ENCODE data around the gene RAB25. TPM values are rescaled to one million over a fixed set of nuclear protein-coding genes. Genes with fewer than 3 reads are reported as not detected.

Gene RAB25
- total and polyA plus RNA-seq, 2 of the 13 experiments (the other 11 are each of a cell fraction or from before 2014, with no cell fraction given): 0.20 to 0.22 TPM

- CTCF ChIA-PET (ENCODE audit: low intra/inter-chr PET ratio, low total read pairs): no interaction called here
- Histone ChIP-seq H3K4me2 (ENCODE audit: low read depth, low read length) (no peak overlapping the region), H3K36me3 (replicated peaks in 1 of 2; ENCODE audit: control insufficient read depth in 1 of 2, insufficient read depth in 2 of 2, low read length in 2 of 2) (peaks cover 5 to 14% of the 10 kb centered on the region in 2 experiments; a peak in 4 of 5 replicates), H2AFZ (ENCODE audit: low read length) (no peak overlapping the region), H3K9me3 (ENCODE audit: low read length) (no peaks in the 10 kb centered on the region), H3K27ac (ENCODE audit: extremely low read length, insufficient read depth, low read length) (peak overlapping the region; percentile 11), H3K9ac (ENCODE audit: insufficient read depth, low read depth, low read length) (no peak overlapping the region), H3K27me3 (ENCODE audit: control insufficient read depth in 1 of 2, insufficient read depth in 2 of 2, low read length in 2 of 2) (no peaks in the 10 kb centered on the region), H4K20me1 (ENCODE audit: insufficient read depth, low read length) (peaks cover 2% of the 10 kb centered on the region; the same call in 1 of the 2 replicates), H3K4me3 (replicated peaks in 1 of 3; ENCODE audit: insufficient read depth in 1 of 3, low read depth in 2 of 3, low read length in 3 of 3) (no peak overlapping the region), H3K79me2 (ENCODE audit: insufficient read depth, low read length) (peaks cover 12% of the 10 kb centered on the region), H3K4me1 (ENCODE audit: insufficient read depth, low read length) (peaks cover 45% of the 10 kb centered on the region)
- ATAC-seq (no peak), DNase-seq (ENCODE audit: low spot score) (no peak), FAIRE-seq (no peak)
- intact Hi-C loops (cut with micrococcal nuclease; ENCODE audit: unreplicated experiment): no loop called here
- TF ChIP-seq E2F2 (CRISPR knock-in tag; IDR thresholded peaks at IDR 0.05; ENCODE audit: borderline replicate concordance) (no peak), ZNF776 (CRISPR knock-in tag; IDR thresholded peaks at IDR 0.05) (no peak), STAT6 (CRISPR knock-in tag; IDR thresholded peaks at IDR 0.05; ENCODE audit: borderline replicate concordance) (no peak), ZNF235 (CRISPR knock-in tag; IDR thresholded peaks at IDR 0.05; ENCODE audit: borderline replicate concordance) (no peak), ZNF253 (CRISPR knock-in tag; IDR thresholded peaks at IDR 0.05; ENCODE audit: borderline replicate concordance) (no peak), FOXA1 (IDR thresholded peaks at IDR 0.05) (no peak), FOXA1 (CRISPR knock-in tag; IDR thresholded peaks at IDR 0.05) (no peak), ZNF792 (CRISPR knock-in tag; IDR thresholded peaks at IDR 0.05) (no peak), TAF1 (CRISPR knock-in tag; IDR thresholded peaks at IDR 0.05) (no peak), ZNF383 (CRISPR knock-in tag; IDR thresholded peaks at IDR 0.05; ENCODE audit: borderline replicate concordance) (no peak), DDIT3 (CRISPR knock-in tag; IDR thresholded peaks at IDR 0.05) (no peak), CHD2 (IDR thresholded peaks at IDR 0.05; ENCODE audit: low read depth, low read length) (no peak), MZF1 (CRISPR knock-in tag; IDR thresholded peaks at IDR 0.05; ENCODE audit: borderline replicate concordance) (no peak), HCFC1 (IDR thresholded peaks at IDR 0.05; ENCODE audit: low read depth, low read length) (no peak), ZNF510 (CRISPR knock-in tag; IDR thresholded peaks at IDR 0.05; ENCODE audit: low read depth) (no peak), MATR3 (CRISPR knock-in tag; IDR thresholded peaks at IDR 0.05) (no peak)
- TF ChIP-seq, protein P1, sequence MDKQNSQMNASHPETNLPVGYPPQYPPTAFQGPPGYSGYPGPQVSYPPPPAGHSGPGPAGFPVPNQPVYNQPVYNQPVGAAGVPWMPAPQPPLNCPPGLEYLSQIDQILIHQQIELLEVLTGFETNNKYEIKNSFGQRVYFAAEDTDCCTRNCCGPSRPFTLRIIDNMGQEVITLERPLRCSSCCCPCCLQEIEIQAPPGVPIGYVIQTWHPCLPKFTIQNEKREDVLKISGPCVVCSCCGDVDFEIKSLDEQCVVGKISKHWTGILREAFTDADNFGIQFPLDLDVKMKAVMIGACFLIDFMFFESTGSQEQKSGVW (CRISPR knock-in tag; IDR thresholded peaks at IDR 0.05; ENCODE audit: borderline replicate concordance): no peak
- TF ChIP-seq, protein P2, sequence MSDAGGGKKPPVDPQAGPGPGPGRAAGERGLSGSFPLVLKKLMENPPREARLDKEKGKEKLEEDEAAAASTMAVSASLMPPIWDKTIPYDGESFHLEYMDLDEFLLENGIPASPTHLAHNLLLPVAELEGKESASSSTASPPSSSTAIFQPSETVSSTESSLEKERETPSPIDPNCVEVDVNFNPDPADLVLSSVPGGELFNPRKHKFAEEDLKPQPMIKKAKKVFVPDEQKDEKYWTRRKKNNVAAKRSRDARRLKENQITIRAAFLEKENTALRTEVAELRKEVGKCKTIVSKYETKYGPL (CRISPR knock-in tag; IDR thresholded peaks at IDR 0.05): no peak
- in situ Hi-C loops (cut with HindIII; ENCODE audit: extremely low pct_ligation_motif_present, low pct_unique_long_range_greater_than_20kb): no loop called here
- WGBS (ENCODE audit: low lambda C conversion rate): 69% methylated on average over 4 of the region's 4 CpGs
- POLR2A ChIA-PET: no interaction called here
- BruUV-seq (replicated peaks): no TSS peak
These were observed 14.8 kb downstream of the RAB25 start for GRCh38 chr1:156075775-156076204.
